ENCODE measurements around the gene CCDC110. TPM values are rescaled to one million over a fixed set of nuclear protein-coding genes. Genes with fewer than 3 reads are reported as not detected.
A peak's percentile ranks its signal among the peaks of the same experiment; 100 is the strongest.

The CCDC110 gene
- total and polyA plus RNA-seq, 12 donors, result 0.12 to 2.5 (median 1.6) TPM

- DNase-seq, result no peak
- TF ChIP-seq CTCF (IDR thresholded peaks at IDR 0.05), result no peak
- no peak for ATAC-seq
- intact Hi-C loops (cut with DNase I), result loop anchor here in 9 of 10 donors (5.0 to 10.0 kb wide), 8 partner anchors 35 to 565 kb away; partner anchors contain the start of genes PDLIM3 (in 3 of the 9), ANKRD37 (in 1 of the 9) and LRP2BP (in 1 of the 9)
- Histone ChIP-seq H3K4me3 (peak overlapping the region; percentile 68 to 98 (median 86)), H3K36me3 (no peaks in the 10 kb centered on the region), H3K4me1 (peaks cover 0 to 22% (median 12%) of the 10 kb centered on the region in 9 donors), H3K27me3 (peaks cover 0 to 37% (median 0%) of the 10 kb centered on the region in 7 donors), H3K27ac (peak overlapping the region in 2 of 10 donors; percentile 80), H3K9me3 (no peaks in the 10 kb centered on the region)
- 41 to 54% methylated on average over 10 of the region's 10 CpGs for WGBS, 2 donors
Measured at GRCh38 chr4:185472103-185472542, 590 bp upstream of the CCDC110 start.

- H3K4me1 ChIP-seq, result peaks cover 0 to 22% (median 12%) of the 10 kb centered on the region in 9 donors
- intact Hi-C loops (cut with DNase I), result loop anchor here (1.0 to 10.0 kb wide), 12 partner anchors 37 to 567 kb away; partner anchors contain the start of genes PDLIM3 (in 3 of the 10), ANKRD37 (in 1 of the 10) and LRP2BP (in 1 of the 10)
- ATAC-seq, result peak in 7 of 8 donors; percentile 16 to 68 (median 41)
- peak overlapping the region; percentile 19 to 87 (median 65) for H3K4me3 ChIP-seq
- peaks cover 0 to 37% (median 0%) of the 10 kb centered on the region in 7 donors for H3K27me3 ChIP-seq
- H3K9me3 ChIP-seq, result no peaks in the 10 kb centered on the region
- TF ChIP-seq CTCF (IDR thresholded peaks at IDR 0.05), result no peak
- DNase-seq, result peak; percentile 50 to 64
- no peaks in the 10 kb centered on the region for H3K36me3 ChIP-seq
- peak overlapping the region in 6 of 10 donors; percentile 49 to 63 (median 56) for H3K27ac ChIP-seq
- 2 to 3% methylated on average over 39 to 41 of the region's 41 CpGs for WGBS, 2 donors
Measured at GRCh38 chr4:185470501-185471195, 885 bp downstream of the CCDC110 start.

GRCh38 chr4:185469580-185470154, 1.9 kb downstream of the CCDC110 start:
- ATAC-seq (peak in 1 of 8 donors; percentile 11), DNase-seq (no peak)
- TF ChIP-seq CTCF (IDR thresholded peaks at IDR 0.05), result no peak
- Histone ChIP-seq H3K9me3 (no peaks in the 10 kb centered on the region), H3K4me3 (no peak overlapping the region), H3K36me3 (no peaks in the 10 kb centered on the region), H3K4me1 (peaks cover 0 to 22% (median 12%) of the 10 kb centered on the region in 9 donors), H3K27me3 (peaks cover 0 to 37% (median 0%) of the 10 kb centered on the region in 7 donors), H3K27ac (no peak overlapping the region)
- intact Hi-C loops (cut with DNase I), result loop anchor here in 9 of 10 donors (2.0 to 10.0 kb wide), 12 partner anchors 38 to 568 kb away; partner anchors contain the start of genes PDLIM3 (in 3 of the 9), ANKRD37 (in 1 of the 9), LRP2BP (in 1 of the 9) and UFSP2 (in 1 of the 9)
- WGBS, 2 donors, result 69 to 72% methylated on average over 9 of the region's 9 CpGs

GRCh38 chr4:185468999-185469398, 2.5 kb downstream of the CCDC110 start:
- Histone ChIP-seq H3K4me1 (peaks cover 0 to 22% (median 12%) of the 10 kb centered on the region in 9 donors), H3K4me3 (no peak overlapping the region), H3K27me3 (peaks cover 0 to 37% (median 0%) of the 10 kb centered on the region in 7 donors), H3K36me3 (no peaks in the 10 kb centered on the region), H3K9me3 (no peaks in the 10 kb centered on the region), H3K27ac (no peak overlapping the region)
- DNase-seq (no peak), ATAC-seq (no peak)
- no peak for TF ChIP-seq CTCF (IDR thresholded peaks at IDR 0.05)
- WGBS, 2 donors, result 84 to 90% methylated on average over 2 of the region's 2 CpGs
- intact Hi-C loops (cut with DNase I), result loop anchor here in 1 of 10 donors (5.0 kb wide), 1 partner anchor 42 kb away; the partner anchor contains the start of gene UFSP2

Data from heart right ventricle (tissue), 16 donors.